ENCODE measurements around the gene CCDC200.
"Not testable (repeated sequence)": the region's sequence is repeated elsewhere in the genome, so short reads cannot be mapped to it uniquely, and the experiment has no call there.

The CCDC200 gene

DNA sequence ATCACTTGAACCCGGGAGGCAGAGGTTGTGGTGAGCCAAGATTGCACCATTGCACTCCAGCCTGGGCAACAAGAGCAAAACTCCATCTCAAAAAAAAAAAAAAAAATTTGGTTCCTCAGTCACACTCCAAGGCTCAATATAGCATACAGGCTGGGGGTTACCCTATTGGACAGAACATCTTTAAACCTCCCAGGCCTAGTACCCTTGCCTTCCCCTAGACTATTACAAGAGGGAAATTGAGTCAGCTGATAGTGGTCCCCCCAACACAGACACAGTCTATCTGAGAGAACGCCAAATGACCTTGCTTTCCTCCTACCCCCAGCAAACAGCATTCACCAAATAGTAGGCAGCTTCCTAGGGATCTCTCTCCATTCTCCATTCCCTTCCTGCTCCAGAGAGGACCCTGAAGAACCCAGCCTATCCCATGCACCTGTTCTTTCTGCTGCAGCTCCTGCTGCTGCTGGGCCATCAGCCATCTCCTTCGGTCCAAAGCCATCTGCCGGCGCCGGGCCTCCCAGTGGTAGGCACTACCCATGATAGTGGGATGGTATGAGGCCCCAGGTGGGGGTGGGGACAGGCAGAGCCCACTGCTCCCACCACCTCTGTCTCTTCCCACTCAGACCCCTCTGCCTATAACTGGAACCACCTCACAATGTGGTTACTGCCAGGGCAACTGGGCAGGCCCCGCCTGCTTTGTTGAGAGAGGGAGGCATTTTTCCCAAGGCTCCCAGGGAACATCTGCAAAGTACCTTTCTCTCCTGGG is at the start of gene CCDC200:
CCDC200 (minus strand) TSS at position 604 of the 763 bp plus-strand sequence; CDS start at position 535, 69 bp downstream.
- not testable (repeated sequence) for H3K27ac ChIP-seq (ENCODE audit: low read depth, low read length, poor library complexity, severe bottlenecking); H3K4me2 ChIP-seq (ENCODE audit: low read length); H3K36me3 ChIP-seq (ENCODE audit: insufficient read depth, low read length); H3K9me2 ChIP-seq (ENCODE audit: low read depth, low read length); H3K4me1 ChIP-seq (ENCODE audit: insufficient read depth, low read length, severe bottlenecking); H3K4me3 ChIP-seq (ENCODE audit: low read depth, low read length, poor library complexity, severe bottlenecking); H2AFZ ChIP-seq (ENCODE audit: low read length); H3K79me2 ChIP-seq (ENCODE audit: insufficient read depth, low read length); H3F3A ChIP-seq (ENCODE audit: insufficient read depth, low read length); H3K27me3 ChIP-seq (ENCODE audit: insufficient read depth, low read length); H4K20me1 ChIP-seq (ENCODE audit: insufficient read depth, low read length); H3K9me3 ChIP-seq (ENCODE audit: low read length); H3K9ac ChIP-seq (ENCODE audit: low read length)

DNA sequence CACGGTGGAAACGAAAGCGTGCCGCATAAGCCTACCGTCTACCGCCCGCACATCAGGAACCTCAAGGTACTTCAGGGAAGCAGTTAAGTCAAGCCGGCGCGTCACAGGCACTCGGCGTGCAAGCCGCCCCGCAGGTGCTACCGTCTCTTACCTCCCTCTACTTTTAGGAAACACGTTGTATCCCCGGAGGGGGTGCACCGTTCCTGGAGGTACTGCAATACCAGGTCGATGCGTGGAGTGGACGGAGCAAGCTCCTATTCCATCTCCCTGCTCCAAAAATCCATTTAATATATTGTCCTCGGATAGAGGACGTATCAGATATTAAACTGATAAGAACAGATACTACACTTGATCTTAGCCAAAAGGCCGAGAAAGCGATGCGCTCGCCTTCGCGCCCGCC is 44.5 kb upstream of the CCDC200 start:
- H3K9me3 ChIP-seq (ENCODE audit: low read length); H3K27ac ChIP-seq (ENCODE audit: low read depth, low read length, poor library complexity, severe bottlenecking); H3K27me3 ChIP-seq (ENCODE audit: insufficient read depth, low read length); H3F3A ChIP-seq (ENCODE audit: insufficient read depth, low read length); H3K4me1 ChIP-seq (ENCODE audit: insufficient read depth, low read length, severe bottlenecking); H3K4me2 ChIP-seq (ENCODE audit: low read length); H3K9ac ChIP-seq (ENCODE audit: low read length); H3K36me3 ChIP-seq (ENCODE audit: insufficient read depth, low read length); H3K9me2 ChIP-seq (ENCODE audit: low read depth, low read length); H2AFZ ChIP-seq (ENCODE audit: low read length); H3K4me3 ChIP-seq (ENCODE audit: low read depth, low read length, poor library complexity, severe bottlenecking); H4K20me1 ChIP-seq (ENCODE audit: insufficient read depth, low read length); H3K79me2 ChIP-seq (ENCODE audit: insufficient read depth, low read length): not testable (repeated sequence)

DNA sequence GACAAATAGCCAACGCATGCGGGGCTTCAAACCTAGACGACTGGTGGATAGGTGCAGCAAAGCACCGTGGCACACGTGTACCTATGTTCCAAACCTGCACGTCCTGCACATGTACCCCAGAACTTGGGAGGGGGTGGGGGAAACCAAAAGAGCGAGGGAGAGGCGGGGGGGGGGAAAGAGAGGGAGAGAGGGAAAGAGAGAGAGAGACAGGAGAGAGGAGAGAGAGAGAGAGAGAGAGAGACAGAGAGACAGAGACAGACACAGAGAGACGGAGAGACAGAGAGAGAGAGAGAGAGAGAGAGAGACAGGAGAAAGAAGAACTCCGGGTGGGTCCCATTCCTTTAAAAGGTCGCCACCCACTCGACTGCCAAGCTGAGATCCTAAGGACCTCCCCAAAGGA is 44.1 kb upstream of the CCDC200 start:
- H3K9ac ChIP-seq (ENCODE audit: low read length); H3K4me1 ChIP-seq (ENCODE audit: insufficient read depth, low read length, severe bottlenecking); H3K27me3 ChIP-seq (ENCODE audit: insufficient read depth, low read length); H3K27ac ChIP-seq (ENCODE audit: low read depth, low read length, poor library complexity, severe bottlenecking); H3K36me3 ChIP-seq (ENCODE audit: insufficient read depth, low read length); H3F3A ChIP-seq (ENCODE audit: insufficient read depth, low read length); H2AFZ ChIP-seq (ENCODE audit: low read length); H4K20me1 ChIP-seq (ENCODE audit: insufficient read depth, low read length); H3K4me2 ChIP-seq (ENCODE audit: low read length); H3K9me2 ChIP-seq (ENCODE audit: low read depth, low read length); H3K9me3 ChIP-seq (ENCODE audit: low read length); H3K4me3 ChIP-seq (ENCODE audit: low read depth, low read length, poor library complexity, severe bottlenecking); H3K79me2 ChIP-seq (ENCODE audit: insufficient read depth, low read length): not testable (repeated sequence)

DNA sequence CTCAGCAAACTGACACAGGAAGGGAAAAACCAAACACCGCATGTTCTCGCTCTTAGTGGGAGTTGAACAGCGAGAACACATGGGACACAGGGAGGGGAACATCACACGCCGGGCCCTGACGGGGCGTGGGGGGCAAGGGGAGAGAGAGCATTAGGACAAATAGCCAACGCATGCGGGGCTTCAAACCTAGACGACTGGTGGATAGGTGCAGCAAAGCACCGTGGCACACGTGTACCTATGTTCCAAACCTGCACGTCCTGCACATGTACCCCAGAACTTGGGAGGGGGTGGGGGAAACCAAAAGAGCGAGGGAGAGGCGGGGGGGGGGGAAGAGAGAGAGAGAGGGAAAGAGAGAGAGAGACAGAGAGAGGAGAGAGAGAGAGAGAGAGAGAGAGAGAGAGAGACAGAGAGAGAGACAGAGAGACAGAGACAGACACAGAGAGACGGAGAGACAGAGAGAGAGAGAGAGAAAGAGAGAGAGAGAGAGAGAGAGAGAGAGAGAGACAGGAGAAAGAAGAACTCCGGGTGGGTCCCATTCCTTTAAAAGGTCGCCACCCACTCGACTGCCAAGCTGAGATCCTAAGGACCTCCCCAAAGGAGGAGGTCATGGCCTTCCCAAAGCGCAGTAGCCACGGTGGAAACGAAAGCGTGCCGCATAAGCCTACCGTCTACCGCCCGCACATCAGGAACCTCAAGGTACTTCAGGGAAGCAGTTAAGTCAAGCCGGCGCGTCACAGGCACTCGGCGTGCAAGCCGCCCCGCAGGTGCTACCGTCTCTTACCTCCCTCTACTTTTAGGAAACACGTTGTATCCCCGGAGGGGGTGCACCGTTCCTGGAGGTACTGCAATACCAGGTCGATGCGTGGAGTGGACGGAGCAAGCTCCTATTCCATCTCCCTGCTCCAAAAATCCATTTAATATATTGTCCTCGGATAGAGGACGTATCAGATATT is 42.4 kb upstream of the CCDC200 start:
- not testable (repeated sequence) for H3K4me2 ChIP-seq (ENCODE audit: low read length); H3K9ac ChIP-seq (ENCODE audit: low read length); H3F3A ChIP-seq (ENCODE audit: insufficient read depth, low read length); H3K79me2 ChIP-seq (ENCODE audit: insufficient read depth, low read length); H3K4me3 ChIP-seq (ENCODE audit: low read depth, low read length, poor library complexity, severe bottlenecking); H4K20me1 ChIP-seq (ENCODE audit: insufficient read depth, low read length); H3K27ac ChIP-seq (ENCODE audit: low read depth, low read length, poor library complexity, severe bottlenecking); H2AFZ ChIP-seq (ENCODE audit: low read length); H3K4me1 ChIP-seq (ENCODE audit: insufficient read depth, low read length, severe bottlenecking); H3K9me2 ChIP-seq (ENCODE audit: low read depth, low read length); H3K9me3 ChIP-seq (ENCODE audit: low read length); H3K36me3 ChIP-seq (ENCODE audit: insufficient read depth, low read length); H3K27me3 ChIP-seq (ENCODE audit: insufficient read depth, low read length)

DNA sequence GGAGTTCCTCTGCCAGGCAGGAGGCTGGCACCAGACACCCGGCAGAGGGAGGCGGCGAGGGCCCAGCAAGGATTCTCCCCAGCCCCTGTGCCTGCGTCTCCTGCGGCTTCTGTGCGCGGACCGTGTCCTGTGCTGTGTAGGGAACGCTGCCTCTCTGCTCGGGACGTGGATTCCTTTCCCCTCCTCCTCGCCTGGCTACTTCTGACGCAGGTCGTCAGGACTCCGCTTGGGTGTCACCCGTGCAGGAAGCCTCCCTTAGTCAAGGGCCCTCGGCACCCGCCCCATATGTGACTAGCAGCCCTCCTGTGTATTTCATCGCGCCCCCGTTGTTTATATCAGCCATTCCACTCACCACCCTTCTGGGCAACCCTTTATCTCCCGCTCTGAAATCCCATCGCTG is 18.0 kb upstream of the CCDC200 start:
- not testable (repeated sequence) for H3K4me1 ChIP-seq (ENCODE audit: insufficient read depth, low read length, severe bottlenecking); H3K9me2 ChIP-seq (ENCODE audit: low read depth, low read length); H3K9me3 ChIP-seq (ENCODE audit: low read length); H3K4me3 ChIP-seq (ENCODE audit: low read depth, low read length, poor library complexity, severe bottlenecking); H3K27me3 ChIP-seq (ENCODE audit: insufficient read depth, low read length); H2AFZ ChIP-seq (ENCODE audit: low read length); H3K27ac ChIP-seq (ENCODE audit: low read depth, low read length, poor library complexity, severe bottlenecking); H3K4me2 ChIP-seq (ENCODE audit: low read length); H4K20me1 ChIP-seq (ENCODE audit: insufficient read depth, low read length); H3K9ac ChIP-seq (ENCODE audit: low read length); H3K36me3 ChIP-seq (ENCODE audit: insufficient read depth, low read length); H3F3A ChIP-seq (ENCODE audit: insufficient read depth, low read length); H3K79me2 ChIP-seq (ENCODE audit: insufficient read depth, low read length)

DNA sequence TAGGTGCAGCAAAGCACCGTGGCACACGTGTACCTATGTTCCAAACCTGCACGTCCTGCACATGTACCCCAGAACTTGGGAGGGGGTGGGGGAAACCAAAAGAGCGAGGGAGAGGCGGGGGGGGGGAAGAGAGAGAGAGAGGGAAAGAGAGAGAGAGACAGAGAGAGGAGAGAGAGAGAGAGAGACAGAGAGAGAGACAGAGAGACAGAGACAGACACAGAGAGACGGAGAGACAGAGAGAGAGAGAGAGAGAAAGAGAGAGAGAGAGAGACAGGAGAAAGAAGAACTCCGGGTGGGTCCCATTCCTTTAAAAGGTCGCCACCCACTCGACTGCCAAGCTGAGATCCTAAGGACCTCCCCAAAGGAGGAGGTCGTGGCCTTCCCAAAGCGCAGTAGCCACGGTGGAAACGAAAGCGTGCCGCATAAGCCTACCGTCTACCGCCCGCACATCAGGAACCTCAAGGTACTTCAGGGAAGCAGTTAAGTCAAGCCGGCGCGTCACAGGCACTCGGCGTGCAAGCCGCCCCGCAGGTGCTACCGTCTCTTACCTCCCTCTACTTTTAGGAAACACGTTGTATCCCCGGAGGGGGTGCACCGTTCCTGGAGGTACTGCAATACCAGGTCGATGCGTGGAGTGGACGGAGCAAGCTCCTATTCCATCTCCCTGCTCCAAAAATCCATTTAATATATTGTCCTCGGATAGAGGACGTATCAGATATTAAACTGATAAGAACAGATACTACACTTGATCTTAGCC is 12.4 kb upstream of the CCDC200 start:
- H3K9ac ChIP-seq (ENCODE audit: low read length); H3K79me2 ChIP-seq (ENCODE audit: insufficient read depth, low read length); H3F3A ChIP-seq (ENCODE audit: insufficient read depth, low read length); H3K27ac ChIP-seq (ENCODE audit: low read depth, low read length, poor library complexity, severe bottlenecking); H3K9me2 ChIP-seq (ENCODE audit: low read depth, low read length); H3K36me3 ChIP-seq (ENCODE audit: insufficient read depth, low read length); H3K4me3 ChIP-seq (ENCODE audit: low read depth, low read length, poor library complexity, severe bottlenecking); H4K20me1 ChIP-seq (ENCODE audit: insufficient read depth, low read length); H3K9me3 ChIP-seq (ENCODE audit: low read length); H3K4me1 ChIP-seq (ENCODE audit: insufficient read depth, low read length, severe bottlenecking); H2AFZ ChIP-seq (ENCODE audit: low read length); H3K4me2 ChIP-seq (ENCODE audit: low read length); H3K27me3 ChIP-seq (ENCODE audit: insufficient read depth, low read length): not testable (repeated sequence)

DNA sequence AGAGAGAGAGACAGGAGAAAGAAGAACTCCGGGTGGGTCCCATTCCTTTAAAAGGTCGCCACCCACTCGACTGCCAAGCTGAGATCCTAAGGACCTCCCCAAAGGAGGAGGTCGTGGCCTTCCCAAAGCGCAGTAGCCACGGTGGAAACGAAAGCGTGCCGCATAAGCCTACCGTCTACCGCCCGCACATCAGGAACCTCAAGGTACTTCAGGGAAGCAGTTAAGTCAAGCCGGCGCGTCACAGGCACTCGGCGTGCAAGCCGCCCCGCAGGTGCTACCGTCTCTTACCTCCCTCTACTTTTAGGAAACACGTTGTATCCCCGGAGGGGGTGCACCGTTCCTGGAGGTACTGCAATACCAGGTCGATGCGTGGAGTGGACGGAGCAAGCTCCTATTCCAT is 11.2 kb upstream of the CCDC200 start:
- H3K4me1 ChIP-seq (ENCODE audit: insufficient read depth, low read length, severe bottlenecking); H3K27ac ChIP-seq (ENCODE audit: low read depth, low read length, poor library complexity, severe bottlenecking); H3F3A ChIP-seq (ENCODE audit: insufficient read depth, low read length); H3K36me3 ChIP-seq (ENCODE audit: insufficient read depth, low read length); H3K9ac ChIP-seq (ENCODE audit: low read length); H3K4me2 ChIP-seq (ENCODE audit: low read length); H3K9me2 ChIP-seq (ENCODE audit: low read depth, low read length); H4K20me1 ChIP-seq (ENCODE audit: insufficient read depth, low read length); H3K27me3 ChIP-seq (ENCODE audit: insufficient read depth, low read length); H3K79me2 ChIP-seq (ENCODE audit: insufficient read depth, low read length); H3K4me3 ChIP-seq (ENCODE audit: low read depth, low read length, poor library complexity, severe bottlenecking); H2AFZ ChIP-seq (ENCODE audit: low read length); H3K9me3 ChIP-seq (ENCODE audit: low read length): not testable (repeated sequence)
